GM19023 (cell line): Measurements from ENCODE around the gene INPP4B.
"Not testable (repeated sequence)": the region's sequence is repeated elsewhere in the genome, so short reads cannot be mapped to it uniquely, and the experiment has no call there.

Experiments
- ATAC-seq: cut with Tn5 transposase; IDR thresholded peaks from one replicate; pipeline ENCODE4 v1.9.1; 2021; ENCODE audit warnings: mild to moderate bottlenecking, moderate library complexity; ENCODE audit not compliant: unreplicated experiment

Gene INPP4B

GRCh38 chr4:142104041-142104440 lies 742.1 kb downstream of the INPP4B start:
- no peak for ATAC-seq

DNA sequence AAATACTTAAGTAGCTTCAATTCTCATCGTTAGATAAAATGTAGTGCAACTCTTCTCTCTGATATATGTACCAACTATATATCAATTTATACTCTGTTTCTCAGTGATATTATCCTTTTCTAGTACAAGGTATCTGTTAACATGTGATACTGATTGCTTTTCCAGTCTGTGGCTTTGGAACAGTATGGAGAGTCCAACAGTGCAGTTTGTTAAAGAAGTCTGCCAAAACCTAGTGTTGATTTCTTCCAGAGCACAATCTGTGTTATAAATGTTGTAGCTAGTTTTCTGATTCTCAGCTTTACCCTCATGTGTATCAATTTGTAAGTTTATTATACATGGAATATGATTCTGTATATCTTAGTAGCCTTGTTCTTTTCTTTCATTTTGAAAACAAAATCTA lies 744.7 kb downstream of the INPP4B start:
- no peak for ATAC-seq

DNA sequence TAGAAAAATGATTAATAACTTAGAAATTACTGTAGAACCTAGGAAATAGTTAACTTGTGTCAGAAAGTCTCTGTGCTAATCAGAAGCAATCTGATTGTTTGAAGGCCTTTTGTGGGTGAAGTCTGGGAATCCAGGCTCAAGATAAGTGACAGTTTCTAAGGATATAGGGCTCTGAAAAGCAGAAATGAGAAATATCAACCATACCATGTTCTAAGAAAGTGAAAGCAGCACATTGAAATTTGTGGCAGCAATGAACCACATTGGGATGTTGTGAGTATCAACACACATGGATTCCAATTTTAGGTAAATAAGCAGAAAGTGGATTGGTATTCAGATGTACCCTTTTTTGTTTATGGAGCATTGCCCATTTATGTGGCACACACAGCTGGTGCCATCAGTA lies 745.2 kb downstream of the INPP4B start:
- no peak for ATAC-seq

DNA sequence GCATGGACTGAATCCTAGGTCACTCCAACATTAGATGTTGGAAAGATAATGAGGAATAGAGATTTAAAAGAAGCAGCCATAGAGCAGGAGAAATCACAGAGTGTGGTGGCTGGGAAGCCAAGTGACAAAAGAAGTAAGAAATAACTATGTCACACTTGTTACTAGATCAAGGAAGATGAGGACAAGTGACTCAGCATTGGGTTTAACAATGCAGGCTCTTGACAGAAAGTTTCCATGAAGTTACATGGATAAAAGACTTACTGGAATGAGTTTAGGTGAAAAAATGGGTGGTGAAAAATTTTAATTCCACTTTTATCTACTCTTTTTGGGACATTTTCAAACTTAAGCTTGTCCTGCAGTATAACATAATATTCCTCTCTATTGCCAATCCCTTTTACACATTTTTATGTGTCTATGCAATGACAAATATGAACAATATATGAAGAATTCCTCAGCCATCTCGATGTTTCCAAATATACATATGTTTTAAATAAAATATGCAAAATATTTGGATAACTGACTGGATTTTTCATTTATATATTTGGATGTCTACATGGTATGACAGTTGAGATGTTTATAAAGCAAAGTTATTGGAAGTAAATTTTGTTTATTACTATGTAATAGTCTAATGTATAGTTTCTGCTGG lies 747.1 kb downstream of the INPP4B start:
- ATAC-seq, result no peak

- ATAC-seq, result no peak
Observed at GRCh38 chr4:142098380-142098779, 747.7 kb downstream of the INPP4B start.

DNA sequence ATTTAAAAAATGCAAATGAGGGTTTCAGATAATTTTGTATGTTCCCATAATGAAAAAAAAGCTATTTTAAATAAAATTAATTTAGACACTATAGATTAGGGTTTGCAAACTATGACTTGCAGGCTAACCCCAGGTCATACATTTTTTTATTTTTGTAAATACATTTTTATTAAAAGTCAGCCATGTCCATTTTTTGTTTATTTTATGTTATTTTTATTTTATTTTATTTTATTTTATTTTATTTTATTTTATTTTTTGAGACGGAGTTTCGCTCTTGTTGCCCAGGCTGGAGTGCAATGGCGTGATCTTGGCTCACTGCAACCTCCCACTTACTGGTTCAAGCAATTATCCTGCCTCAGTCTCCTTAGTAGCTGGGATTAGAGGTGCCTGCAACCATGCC lies 749.1 kb downstream of the INPP4B start:
- ATAC-seq, result no peak

GRCh38 chr4:142095886-142096605 lies 750.1 kb downstream of the INPP4B start:
- no peak for ATAC-seq

GRCh38 chr4:142092941-142093340 lies 753.2 kb downstream of the INPP4B start:
- no peak for ATAC-seq

- ATAC-seq, result no peak
Observed at GRCh38 chr4:142091691-142092182, 754.4 kb downstream of the INPP4B start.

- no peak for ATAC-seq
Observed at GRCh38 chr4:142091085-142091513, 755.0 kb downstream of the INPP4B start.

- no peak for ATAC-seq
Observed at GRCh38 chr4:142088906-142089305, 757.2 kb downstream of the INPP4B start.

DNA sequence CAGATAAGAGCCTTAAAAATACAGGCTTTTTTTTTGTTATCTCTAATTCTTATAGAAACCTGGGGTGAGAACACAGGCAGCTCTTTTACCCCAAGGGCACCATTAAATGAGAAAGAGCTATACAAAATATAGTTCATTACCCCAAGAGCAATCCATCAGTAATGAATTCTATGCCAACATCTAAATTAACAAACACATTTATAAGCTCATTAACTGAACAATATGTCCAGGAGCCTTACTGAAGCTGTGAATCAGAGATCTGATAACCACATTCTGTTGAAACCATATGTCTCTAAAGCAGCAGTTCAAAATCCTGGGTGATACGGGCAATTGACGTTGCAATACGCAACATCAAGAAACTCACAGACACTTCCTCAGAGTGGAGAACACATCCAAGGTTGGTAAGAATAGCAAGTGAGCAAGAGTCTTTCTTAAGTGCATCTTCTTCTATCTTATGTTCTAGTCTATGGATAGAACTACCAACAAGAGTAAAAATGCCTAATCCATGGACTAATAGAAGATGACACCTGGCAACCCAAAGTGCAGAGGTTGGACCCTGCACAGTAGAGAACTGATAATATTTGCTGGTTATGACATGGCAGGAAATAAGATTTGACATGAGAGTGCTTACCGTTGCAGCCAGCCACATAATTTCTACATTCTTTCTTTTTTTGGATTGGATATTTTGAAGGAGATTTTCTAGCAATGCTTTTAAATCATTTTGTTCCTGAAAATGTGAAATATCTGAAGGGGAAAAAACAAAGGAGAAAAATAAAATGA lies 760.4 kb downstream of the INPP4B start:
- no peak for ATAC-seq

DNA sequence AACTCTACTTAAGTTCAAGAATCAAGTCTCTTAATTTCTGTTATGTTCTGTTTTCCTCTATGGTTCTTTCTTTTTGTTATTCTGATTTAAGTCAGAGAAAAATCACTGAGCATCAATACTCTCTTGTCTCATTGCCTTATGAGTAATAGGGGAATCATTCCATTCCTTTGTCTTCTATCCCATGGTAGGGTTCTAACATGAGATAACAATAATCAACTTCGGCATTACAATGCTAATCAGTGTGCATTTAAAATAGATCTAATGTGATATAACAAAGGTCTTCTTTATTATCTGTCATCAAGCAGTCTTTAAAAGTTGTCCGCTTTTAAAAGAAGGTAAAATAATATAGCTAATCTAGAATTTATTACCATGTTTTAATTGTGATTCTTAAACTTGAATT lies 762.8 kb downstream of the INPP4B start:
- ATAC-seq, result no peak

DNA sequence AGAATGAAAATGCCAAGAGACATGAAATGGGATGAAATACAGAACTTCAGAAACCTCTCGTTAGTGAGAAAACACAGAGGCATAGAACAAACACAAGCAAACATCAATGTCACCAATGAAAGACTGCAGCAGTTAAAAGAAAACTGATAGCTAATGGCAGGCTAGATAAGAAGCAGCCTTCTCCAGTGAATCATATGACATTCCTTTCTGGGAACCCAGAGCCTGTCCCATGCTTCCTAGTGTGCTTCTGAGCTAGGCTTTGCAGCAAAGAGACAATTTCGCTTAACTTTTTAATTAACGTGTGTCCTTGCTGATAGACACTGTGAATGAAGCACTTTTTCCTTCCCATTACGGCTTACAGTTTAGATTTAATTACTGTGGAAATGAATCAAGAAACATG lies 765.1 kb downstream of the INPP4B start:
- no peak for ATAC-seq

DNA sequence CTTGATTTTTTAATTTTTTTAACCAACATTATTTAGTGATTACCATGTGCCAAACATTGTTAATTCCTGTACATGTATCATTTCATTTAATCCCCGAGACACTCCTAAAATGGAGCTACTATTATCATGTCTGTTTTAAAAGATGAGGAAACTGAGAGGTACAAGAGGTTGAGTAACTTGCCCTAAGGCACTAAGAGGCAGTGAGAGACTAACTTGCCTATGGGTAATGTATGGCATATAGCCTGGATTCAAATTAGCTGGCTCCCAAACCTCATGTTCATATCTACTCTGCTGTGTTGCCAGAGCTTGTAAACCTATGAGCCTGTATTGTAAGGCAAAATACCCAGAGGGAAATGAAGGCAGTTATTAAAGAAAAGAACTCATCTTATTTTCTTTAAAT lies 766.1 kb downstream of the INPP4B start:
- ATAC-seq, result no peak

DNA sequence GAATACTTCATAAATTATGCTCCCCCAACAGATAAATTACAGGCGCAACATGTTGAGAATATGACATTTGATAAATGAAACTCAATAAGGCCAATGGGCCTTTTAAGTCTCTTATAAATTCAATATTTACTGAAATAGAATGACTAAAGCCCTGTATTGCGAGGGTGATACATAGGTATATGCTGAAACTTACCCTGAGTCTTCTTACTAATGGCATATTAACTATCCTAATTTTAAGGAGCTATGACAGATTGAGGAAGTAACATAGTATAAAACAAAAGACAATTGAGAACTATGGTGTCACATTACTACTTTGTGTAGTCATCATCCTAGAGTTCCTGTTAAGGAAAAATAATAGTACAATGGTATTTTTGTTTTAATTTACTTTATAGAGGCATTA lies 769.1 kb downstream of the INPP4B start:
- no peak for ATAC-seq

GRCh38 chr4:142068304-142068703 lies 777.8 kb downstream of the INPP4B start:
- not testable (repeated sequence) for ATAC-seq

DNA sequence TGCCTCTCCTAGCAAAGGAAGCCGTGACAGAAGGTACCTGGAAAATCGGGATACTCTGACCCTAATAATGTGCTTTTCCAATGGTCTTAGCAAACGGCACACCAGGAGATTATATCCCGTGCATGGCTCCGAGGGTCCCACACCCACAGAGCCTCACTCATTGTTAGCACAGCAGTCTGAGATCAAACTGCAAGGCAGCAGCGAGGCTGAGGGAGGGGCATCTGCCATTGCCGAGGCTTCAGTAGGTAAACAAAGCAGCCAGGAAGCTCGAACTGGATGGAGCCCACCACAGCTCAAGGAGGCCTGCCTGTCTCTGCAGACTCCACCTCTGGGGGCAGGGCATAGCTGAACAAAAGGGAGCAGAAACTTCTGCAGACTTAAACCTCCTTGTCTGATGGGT lies 779.5 kb downstream of the INPP4B start:
- ATAC-seq, result not testable (repeated sequence)

DNA sequence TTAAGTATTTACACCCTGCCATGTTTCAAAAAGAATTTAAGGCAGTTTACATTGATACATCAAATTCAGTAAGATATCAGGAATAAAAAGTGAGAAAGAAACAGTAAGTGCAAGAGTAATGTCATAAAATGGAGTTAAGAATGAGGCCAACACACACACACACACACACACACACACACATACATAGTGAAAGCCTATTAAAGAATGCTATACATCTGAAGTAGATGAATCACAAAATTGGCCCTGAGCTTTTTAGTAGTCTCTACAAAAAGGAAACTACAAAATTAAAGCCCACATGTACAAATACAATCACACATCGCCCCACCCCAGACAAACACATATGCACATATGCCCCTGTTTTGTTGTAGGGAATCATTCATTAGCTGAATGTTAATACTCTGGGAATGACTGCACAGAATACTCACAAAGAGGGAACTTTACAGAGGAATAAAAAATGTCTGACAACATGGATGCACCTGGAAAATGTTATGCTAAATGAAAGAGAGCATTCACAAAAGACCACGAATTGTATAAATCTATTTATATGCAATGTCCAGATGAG lies 780.9 kb downstream of the INPP4B start:
- no peak for ATAC-seq

- ATAC-seq, result no peak
Observed at GRCh38 chr4:142064181-142064580, 781.9 kb downstream of the INPP4B start.

DNA sequence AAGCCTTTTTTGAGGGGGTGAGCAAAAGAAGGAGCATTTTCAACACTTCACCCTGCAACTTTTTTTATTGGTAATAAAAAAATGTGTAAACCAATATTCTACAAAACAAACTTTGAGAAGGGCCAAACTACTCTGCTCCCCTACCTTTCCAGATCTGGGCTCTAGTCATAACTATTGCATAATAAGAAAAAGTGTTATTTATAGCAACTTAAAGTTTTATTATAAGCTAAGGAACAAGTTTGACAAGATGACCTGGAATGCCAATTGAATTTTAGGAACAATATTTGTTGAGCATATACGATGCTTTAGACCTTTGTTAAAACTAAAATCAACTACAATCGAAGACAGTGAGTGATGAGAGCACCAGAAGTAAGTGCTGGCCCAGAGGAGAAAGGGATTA lies 800.1 kb downstream of the INPP4B start:
- ATAC-seq, result no peak
